GM03348 (cell line): ENCODE results near the gene MRGPRG.

Experiments used
- DNase-seq: peaks from one replicate; pipeline ENCODE4 v3.0.0; 2012; ENCODE audit warnings: low spot score

The MRGPRG gene

DNA sequence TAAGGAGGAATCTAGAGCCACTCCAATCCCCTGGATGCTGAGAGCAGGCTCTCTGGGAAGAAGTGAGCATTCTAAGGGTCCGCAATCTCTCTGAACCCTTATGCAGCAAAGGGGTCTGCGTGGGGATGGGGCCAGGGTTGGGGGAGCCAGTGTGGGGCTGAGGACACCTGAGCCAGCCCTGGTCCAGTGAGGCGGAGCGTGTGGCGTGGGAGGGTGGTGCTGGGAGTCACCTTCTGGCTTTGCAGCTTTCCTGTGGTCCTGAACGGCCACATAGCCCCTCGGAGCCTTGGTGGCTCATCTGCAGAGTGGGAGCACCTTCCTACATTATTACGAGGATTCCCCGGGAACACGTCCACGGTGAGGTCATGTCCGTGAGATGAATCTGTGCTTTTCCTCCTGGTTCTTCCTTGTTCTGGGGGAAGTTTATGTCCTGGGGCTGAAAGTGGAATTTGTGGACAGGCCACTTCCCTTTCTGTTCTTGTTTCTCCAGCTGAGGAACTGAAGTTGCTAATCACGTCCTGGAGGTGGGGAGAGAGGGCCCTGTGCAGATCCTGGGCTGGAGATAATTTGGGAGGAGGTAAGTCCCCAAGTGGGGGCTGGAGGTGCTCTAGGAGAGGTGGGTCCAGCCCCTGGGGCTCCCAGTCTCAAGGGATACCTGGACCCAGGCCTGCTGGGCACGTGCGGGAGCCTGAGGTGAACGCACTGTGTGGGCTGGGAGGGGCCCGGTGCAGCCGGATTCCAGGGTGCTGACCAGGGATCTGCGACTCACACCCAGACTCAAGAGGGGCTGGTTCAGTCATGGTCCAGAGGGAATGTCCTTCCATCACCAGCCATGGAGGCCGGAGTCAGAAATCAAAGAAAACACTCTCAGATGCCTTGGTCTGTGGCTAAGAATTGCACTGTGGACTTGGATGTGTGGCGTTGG, 7.5 kb upstream of the MRGPRG start:
- peak; percentile 11 for DNase-seq

GRCh38 chr11:3225159-3225758, 6.6 kb upstream of the MRGPRG start:
- peak; percentile 8 for DNase-seq

DNA sequence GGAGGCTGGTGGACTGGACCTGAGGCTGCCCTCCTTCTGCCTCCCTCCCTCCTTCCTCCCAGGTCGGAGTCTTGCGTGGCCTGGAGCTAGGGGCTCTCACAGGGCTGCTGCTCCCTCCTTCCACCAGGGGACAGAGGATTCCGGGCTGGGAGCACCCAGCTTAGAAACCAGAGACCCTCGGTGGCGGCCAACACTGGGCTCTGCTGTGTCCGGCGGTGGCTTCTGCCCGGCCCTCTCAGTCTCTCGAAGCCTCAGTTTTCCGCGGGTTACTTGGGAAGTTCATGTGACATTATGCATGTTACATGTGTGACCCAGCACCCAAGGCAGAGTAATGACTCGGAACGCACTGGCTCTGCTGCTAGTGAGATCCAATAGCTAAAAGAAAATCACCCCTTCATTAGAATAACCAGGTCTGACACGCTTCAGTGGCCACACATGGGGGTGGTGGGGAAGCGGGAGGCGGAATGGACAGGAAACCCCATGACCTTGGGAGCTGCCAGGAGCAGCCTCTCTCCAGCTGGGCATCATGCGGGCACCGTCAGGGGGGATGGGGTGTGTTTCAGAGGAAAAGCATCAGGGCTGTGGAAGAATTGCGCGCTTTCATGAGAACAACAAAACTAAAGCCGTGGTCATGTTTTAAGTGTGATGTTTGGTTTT, 5.9 kb upstream of the MRGPRG start:
- DNase-seq: no peak

- no peak for DNase-seq
Measured at GRCh38 chr11:3223932-3224381, 5.3 kb upstream of the MRGPRG start.

DNA sequence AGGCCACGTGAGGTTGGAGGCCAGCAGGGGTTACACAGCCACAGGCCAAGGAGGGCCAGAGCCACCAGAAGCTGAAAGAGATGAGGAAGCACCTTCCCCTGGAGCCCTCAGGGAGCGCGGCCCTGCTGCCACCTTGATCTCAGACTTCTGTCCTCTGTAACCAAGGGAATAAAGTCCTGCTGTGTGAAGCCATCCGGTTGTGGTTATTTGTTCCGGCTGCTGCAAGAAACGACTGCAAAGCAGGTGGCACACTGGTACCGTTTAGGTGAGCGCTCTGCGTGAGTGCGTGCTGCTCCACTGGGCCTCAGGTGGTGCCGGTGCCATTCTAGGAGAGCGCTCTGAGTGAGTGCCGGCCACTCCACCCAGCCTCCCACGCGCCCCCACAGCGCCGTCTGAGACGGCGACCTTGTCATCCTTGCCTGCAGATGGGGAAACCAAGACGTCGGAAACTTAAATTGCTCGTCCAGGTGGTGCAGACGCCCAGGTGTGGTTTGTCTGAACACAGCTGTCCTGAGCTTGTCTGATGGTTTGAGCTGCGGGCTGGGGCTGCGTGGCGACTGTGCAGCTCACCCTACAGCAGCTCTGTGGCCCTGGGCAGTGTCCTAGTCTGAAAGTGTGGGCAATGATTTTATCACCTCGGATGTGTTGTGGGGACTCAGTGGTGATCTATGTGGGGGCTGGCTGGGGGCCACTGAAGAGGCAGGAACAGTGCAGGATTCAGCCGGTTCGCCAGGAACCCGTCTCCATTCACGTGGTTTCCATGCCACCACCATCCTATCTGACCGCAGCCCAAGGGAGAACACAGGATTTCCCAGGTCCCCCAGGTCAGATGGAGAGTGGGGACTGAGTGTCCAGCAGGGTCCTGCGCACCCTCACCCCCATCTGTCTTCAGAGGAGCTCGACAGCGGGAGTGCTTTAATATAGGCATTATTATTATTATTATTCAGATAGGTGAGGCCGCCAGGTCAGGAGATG, 4.6 kb upstream of the MRGPRG start:
- DNase-seq: no peak

DNA sequence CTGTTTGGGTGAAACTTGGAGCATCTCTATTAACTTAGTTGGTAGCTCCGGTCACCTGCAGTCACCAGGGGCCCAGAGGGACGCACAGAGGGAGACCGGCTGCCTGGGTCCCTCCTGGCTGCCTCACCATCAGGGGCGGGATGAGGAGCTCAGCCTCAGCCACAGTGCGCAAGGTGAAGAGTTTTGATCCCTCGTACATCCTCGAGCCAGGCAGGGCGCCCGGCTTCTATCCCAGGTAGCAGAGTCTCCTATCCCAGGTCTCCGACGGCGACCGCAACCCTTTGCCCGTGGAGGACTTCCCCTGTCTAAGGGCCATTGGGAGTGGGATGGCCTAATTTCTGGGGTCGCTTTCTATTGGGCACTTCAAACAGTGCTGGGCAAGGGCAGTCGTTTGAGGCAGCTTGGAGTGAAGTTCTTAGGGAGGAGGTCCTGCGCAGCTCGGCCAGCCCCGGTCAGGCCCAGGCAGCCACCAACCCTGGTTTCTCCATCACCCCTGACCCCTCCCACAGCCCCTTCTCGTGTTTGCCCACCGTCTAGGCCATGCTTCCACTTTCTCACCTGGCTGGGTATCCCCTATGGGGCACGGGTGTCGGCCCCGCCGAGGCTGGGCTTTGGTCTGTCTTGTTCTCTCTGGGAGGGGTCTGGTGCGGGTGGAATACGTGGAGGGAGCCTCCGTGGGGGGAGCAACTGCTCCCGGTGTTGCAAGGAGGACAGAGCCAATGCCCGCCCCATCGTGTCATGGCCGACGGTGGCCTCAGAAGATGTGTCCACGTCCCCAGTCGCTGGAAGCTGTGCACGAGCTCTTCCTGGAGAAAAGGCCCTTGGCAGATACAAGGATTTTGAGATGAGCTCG, 3.6 kb upstream of the MRGPRG start:
- DNase-seq: peak; percentile 3

DNA sequence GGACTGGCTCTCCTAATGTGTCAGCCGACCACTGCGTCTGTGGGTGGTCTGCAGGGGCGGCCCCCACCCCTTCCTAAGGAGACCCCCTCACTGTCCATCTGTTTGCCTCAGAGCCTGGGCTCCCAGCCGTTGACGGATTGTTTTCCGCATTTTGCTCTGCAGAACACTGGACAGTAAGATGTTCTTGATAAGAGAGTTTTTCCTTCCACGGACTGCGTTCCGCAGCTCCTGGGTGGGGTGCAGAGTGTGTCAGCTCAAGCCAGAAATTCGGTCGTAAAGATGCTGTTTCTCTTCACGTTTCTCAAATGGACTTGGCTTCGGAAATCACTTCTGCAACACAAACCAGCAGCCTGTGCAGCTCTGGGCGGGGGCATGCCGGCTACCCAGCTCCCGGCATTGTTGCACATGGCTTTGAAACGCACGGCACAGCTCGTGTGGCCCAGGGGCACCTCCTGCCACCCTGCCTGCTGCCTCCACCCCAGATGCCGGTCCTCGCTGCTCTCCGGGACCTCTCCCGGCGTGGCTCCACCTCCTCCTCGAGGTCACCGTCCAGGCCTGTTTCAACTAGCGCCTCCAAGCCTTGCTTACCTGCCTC, 2.9 kb upstream of the MRGPRG start:
- peak; percentile 27 for DNase-seq

DNA sequence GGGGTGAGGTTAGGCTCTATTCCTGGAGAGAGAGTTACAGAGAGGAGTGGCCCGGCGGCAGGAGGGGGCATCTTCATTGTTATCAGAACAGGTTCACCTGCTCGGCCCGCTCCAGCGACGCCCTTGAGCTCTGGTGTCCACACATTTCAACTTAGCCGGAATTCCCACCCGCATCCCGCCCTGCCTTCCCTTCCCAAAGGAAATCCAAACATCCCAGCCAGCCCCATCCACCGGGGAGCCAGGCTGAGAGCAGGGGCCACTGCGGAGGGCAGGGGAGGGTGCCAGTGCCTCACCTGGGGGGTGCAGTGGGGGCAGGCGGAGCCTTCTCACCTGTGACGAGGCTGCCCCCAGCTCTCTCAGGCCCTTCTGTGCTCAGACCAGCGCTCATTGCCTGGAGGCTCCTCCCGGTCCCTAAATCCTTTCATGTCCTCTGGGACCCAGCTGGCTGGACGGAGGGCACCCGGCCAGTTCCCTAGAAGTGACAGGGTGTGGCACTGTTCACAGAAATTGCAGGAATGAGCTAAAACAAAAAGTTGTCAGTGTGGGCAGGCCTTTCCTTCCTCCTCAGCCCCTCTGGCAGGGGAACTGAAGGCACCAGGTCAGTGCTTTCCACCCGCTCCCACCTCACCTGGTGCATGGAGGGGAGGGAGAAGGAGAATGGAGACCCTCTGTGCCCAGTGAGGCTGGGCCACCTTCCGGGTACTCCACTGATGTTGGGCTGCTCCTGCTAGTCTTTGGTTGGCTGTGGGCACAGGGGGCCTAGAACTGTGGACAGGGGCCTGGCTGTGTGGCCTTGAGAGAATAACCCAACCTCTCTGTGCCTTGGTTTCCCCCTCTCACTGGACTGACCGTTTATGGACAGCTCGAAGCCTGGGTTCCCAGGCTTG, 2.2 kb upstream of the MRGPRG start:
- DNase-seq: peak; percentile 9

- no peak for DNase-seq
Measured at GRCh38 chr11:3220101-3220500, 1.5 kb upstream of the MRGPRG start.

DNA sequence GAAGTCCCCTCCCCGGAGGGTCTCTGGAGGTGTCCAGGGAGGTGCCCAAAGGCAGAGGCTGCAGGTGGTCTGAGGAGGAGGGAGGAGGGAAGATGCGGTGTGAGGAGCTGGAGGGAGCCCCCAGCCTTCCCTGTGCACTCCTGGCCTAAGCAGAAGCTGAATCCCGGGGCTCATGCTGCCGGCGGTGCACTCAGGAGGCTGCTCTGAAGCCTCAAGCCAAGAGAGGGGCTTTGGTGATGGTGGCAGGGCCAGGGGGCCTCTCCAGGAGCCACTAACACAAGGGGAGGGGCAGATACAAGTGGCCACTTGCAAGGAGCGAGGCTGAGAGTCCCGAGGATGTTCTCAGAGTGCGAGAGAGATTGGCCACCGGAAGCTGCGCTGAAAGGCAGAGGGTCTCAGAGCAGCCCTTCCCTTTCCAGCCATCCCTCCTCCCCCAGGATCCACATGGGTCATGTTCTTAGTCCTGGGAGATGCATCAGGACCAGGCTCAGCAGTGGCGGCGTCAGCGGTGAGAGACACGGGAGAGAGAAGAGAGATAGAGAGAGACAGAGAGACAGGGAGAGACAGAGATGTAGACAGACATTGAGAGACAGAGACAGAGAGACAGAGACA, 774 bp upstream of the MRGPRG start:
- no peak for DNase-seq

DNA sequence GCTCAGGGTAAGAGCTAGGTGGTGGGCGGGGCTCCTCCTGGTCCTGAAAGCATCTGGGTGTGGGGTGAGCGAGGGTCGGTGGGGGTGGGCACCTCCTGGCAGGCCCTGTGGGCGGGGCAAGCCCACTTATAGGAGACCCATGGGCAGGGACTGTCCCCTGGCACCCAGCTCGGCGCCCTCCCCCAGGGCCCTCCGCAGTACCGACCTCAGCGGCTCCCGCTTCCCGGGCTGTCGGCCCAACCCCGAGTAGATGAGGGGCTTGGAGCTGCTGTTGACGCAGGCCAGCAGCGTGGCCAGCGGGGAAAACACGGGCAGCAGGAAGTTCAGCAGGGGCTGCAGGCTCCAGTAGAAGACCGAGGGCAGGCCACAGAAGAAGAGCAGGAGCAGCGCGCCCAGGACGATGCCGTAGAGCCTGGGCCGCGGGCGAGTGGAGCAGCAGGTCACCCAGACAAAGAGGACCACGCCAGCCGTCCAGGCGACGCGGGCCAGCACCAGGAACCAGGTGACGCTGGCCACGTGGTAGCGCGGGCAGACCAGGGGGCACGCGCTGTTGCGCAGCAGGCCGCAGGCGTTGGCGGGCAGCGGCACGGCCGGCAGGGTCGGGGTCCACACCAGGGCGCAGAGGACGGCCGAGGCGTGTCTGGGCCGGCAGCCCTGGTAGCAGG, 663 bp downstream of the MRGPRG start:
- DNase-seq: no peak

DNA sequence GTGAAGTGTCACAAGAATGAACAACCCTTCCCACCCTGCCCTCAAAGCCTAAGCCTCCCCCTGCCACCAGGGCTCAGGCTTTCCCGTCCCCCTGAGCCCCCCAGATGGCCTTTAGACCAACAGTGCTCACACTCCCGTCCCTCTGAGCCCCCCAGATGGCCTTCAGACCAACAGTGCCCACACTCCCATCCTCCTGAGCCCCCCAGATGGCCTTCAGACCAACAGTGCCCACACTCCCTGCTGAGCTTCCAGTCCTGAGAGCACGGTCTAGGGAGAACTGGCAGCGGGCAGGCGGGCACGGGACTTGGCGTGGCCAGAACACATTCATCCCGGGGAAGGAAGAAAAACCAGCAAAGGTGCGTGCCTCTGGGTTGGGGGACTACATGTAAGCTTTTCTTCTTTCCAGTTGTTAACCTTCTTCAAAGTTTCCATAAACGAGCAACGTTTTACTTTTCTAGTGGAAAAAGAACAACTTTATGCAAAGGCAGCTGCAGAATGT, 2.5 kb downstream of the MRGPRG start:
- no peak for DNase-seq

DNA sequence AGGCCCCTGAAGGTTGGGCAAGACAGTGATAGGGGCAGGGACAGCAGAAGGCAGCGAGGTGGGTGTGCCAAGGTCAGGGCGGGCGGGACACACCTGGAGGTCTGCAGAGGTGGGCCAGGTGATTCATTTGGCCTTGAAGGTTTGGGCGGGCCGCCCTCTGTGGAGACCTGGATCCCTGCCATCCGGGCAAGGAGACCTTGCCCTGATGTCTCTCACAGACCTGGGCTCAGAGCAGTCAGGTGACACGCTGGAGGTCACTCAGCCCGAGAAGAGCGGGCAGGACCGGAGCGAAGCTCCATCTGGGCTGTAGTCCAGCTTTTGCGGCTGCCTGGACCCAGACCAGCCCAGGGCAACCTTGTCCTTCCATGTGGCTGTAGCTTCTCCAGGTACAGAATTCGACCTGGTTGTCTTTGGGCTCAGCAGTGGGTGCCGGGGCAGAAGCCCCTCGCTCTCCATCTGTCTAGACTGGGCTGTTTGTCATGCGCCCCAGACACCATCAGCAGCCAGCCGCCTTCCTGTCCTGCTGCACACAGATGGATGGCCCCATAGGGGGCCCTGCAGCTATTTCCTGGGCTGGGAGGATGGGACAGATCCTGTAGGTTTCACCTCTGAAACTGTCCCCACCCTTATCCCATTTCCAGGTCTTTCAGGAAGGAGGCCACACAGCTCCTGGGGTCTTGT, 3.1 kb downstream of the MRGPRG start:
- no peak for DNase-seq

GRCh38 chr11:3214420-3214699, 4.3 kb downstream of the MRGPRG start:
- no peak for DNase-seq

DNA sequence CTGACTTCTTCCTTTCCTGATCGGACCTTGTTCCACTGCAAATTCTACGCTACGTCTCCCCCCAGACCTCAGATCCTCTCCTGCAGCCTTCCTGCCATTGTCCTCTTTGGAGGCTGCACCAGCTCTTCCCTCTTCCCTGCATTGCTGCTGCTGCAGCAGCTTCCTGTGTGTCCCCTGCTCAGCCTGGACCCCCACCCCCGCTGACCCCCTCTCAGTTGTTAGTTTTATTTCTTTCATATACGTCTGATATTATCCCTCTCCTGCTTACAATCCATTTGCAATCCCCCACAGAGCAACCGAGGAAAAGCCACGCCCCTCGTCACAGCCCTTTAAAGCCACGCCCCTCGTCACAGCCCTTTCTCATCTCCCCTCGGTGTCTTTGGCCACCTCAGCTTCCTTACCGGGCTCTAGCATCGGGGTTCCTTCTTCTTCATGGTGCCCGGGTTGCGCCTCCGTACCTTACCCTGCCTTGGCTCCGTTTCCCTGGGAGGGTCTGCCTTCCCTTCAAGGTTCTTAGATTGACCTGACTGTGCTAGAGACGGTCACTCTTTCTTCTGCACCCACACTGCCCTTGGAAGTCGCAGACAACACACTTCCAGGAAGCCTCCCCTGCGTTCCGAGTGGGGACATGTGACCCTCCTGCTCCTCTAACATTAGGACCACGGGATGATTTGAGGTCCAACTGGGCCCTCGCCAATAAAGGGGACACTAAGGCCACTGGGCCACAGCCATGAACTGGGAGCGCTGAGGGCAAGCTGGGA, 4.8 kb downstream of the MRGPRG start:
- no peak for DNase-seq

DNA sequence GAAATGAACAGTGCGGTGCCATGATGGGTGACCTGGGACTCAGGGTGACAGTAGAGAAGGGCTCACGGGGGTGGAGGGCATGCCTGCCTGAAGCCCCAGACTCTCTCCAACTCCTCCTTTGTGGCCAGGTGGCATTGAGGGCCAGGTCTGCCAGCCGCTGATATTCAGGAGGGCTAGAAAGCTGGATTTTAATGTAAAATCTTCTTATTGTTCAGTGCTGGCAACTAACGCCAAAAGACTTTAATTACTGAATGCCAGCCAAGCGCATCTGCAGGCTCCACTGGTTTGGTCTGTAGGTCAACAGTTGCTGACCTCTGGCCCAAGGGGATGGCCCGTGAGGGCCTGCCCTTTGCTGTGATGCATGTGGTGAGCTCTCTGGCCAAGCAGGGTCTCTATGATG, 10.3 kb downstream of the MRGPRG start:
- no peak for DNase-seq
